Sigmoid colon (tissue), 4 donors: ENCODE results near the gene CTRB1.

Experiments used
- CTCF ChIP-seq, 4 experiments: fragments of 450-650 bp in 3 of 4; fragments of 200-600 bp in 1 of 4; IDR thresholded peaks; one replicate each; pipeline ENCODE4 v1.5.1; 2016 to 2019; ENCODE audit warnings: antibody characterized with exemption in 4 of 4, mild to moderate bottlenecking in 3 of 4, moderate library complexity in 2 of 4
- POLR2AphosphoS5 ChIP-seq, 4 donors: sonication (generic); formaldehyde crosslinking; IDR thresholded peaks; one replicate each; pipeline ENCODE4 v1.6.1; 2017; ENCODE audit warnings: antibody characterized with exemption in 4 of 4

- TF ChIP-seq CTCF (IDR thresholded peaks at IDR 0.05) (peak in 1 of 4 experiments; percentile 6), POLR2AphosphoS5 (IDR thresholded peaks at IDR 0.05) (peak; percentile 64 to 75 (median 74))
These were observed 19.5 kb downstream of the CTRB1 start for GRCh38 chr16:75238132-75238852.
